IMR-90 (cell line): Measurements from ENCODE around the gene TBC1D32. TPM values are rescaled to one million over a fixed set of nuclear protein-coding genes. Genes with fewer than 3 reads are reported as not detected.

Source experiments
- ATAC-seq: fragments of 200-7000 bp; cut with Tn5 transposase; 2 replicates; pipeline ENCODE4 v1.9.1; 2020; ENCODE audit warnings: low read depth, mild to moderate bottlenecking, moderate library complexity
- BruUV-seq: library from RNA; stranded (reverse); fragments of 400-500 nt; replicated peaks from 2 replicates; lab custom pipeline; 2021; lab: Mats Ljungman, UMichigan
- CTCF ChIA-PET: fragments of 300-600 bp; formaldehyde crosslinking; extraction: SDS; loops from one replicate; lab custom pipeline; 2021; ENCODE audit warnings: antibody characterized with exemption; lab: Yijun Ruan, JAX
- POLR2A ChIA-PET: fragments of 300-600 bp; sonication (Branson Sonifier 250); formaldehyde crosslinking; loops from one replicate; lab custom pipeline; 2022; ENCODE audit warnings: antibody characterized with exemption; ENCODE audit not compliant: unreplicated experiment; lab: Charles Lee
- DNase-seq: peaks from one replicate; pipeline ENCODE4 v3.0.0; 2013
- H2AFZ ChIP-seq: replicated peaks from 2 replicates; pipeline ENCODE3; 2013; ENCODE audit warnings: low read length, mild to moderate bottlenecking; ENCODE audit not compliant: poor library complexity
- H2AK5ac ChIP-seq: 2 replicates; pipeline ENCODE4 v1.6.1; 2013; ENCODE audit warnings: low read depth, low read length, inconsistent platforms
- H2AK9ac ChIP-seq: replicated peaks from 2 replicates; pipeline ENCODE3; 2013; ENCODE audit warnings: mild to moderate bottlenecking, low read depth, low read length, moderate library complexity; ENCODE audit not compliant: poor library complexity
- H2BK120ac ChIP-seq: 2 replicates; pipeline ENCODE4 v1.6.1; 2013; ENCODE audit warnings: low read depth, low read length, inconsistent platforms
- H2BK15ac ChIP-seq: 3 replicates; pipeline ENCODE4 v1.6.1; 2013; ENCODE audit warnings: low read depth, low read length, inconsistent platforms
- H2BK20ac ChIP-seq: 2 replicates; pipeline ENCODE4 v1.6.1; 2013; ENCODE audit warnings: low read depth, mild to moderate bottlenecking, inconsistent platforms, low read length, moderate library complexity
- H2BK5ac ChIP-seq: 2 replicates; pipeline ENCODE4 v1.6.1; 2013; ENCODE audit warnings: mild to moderate bottlenecking, low read depth, low read length, inconsistent platforms; ENCODE audit not compliant: poor library complexity, severe bottlenecking
- H3K14ac ChIP-seq: replicated peaks from 2 replicates; pipeline ENCODE4 v1.6.1; 2013; ENCODE audit warnings: low read depth, low read length, inconsistent platforms
- H3K18ac ChIP-seq: 2 replicates; pipeline ENCODE4 v1.6.1; 2013; ENCODE audit warnings: low read depth, low read length, control low read depth
- H3K23ac ChIP-seq: 2 replicates; pipeline ENCODE4 v1.6.1; 2013; ENCODE audit warnings: low read depth, low read length, inconsistent platforms
- H3K27ac ChIP-seq: 2 replicates; pipeline ENCODE4 v1.5.1; 2013; ENCODE audit warnings: mild to moderate bottlenecking, control low read depth, low read length; ENCODE audit not compliant: insufficient read depth
- H3K27me3 ChIP-seq: 2 replicates; pipeline ENCODE4 v1.6.1; 2013; ENCODE audit warnings: low read length; ENCODE audit not compliant: control insufficient read depth, insufficient read depth
- H3K36me3 ChIP-seq: 2 replicates; pipeline ENCODE4 v1.6.1; 2013; ENCODE audit warnings: low read length, mixed read lengths; ENCODE audit not compliant: control insufficient read depth, insufficient read depth
- H3K4ac ChIP-seq: 2 replicates; pipeline ENCODE4 v1.6.1; 2013; ENCODE audit warnings: low read depth, low read length, inconsistent platforms
- H3K4me1 ChIP-seq: 2 replicates; pipeline ENCODE4 v1.6.1; 2013; ENCODE audit warnings: low read length, mixed read lengths; ENCODE audit not compliant: control insufficient read depth, insufficient read depth
- H3K4me2 ChIP-seq: 2 replicates; pipeline ENCODE4 v1.6.1; 2013; ENCODE audit warnings: low read depth, mild to moderate bottlenecking, control low read depth, low read length, moderate library complexity
- H3K4me3 ChIP-seq: 2 replicates; pipeline ENCODE4 v1.5.1; 2013; ENCODE audit warnings: low read depth, mild to moderate bottlenecking, control low read depth, low read length, moderate library complexity; ENCODE audit not compliant: insufficient read depth
- H3K56ac ChIP-seq: 2 replicates; pipeline ENCODE4 v1.6.1; 2013; ENCODE audit warnings: low read length, inconsistent platforms; ENCODE audit not compliant: insufficient read depth; ENCODE audit errors: extremely low read depth
- H3K79me1 ChIP-seq, 2 experiments: 2 replicates each; pipeline ENCODE4 v1.6.1; 2013; ENCODE audit warnings: low read length in 2 of 2, inconsistent platforms in 1 of 2, low read depth in 1 of 2
- H3K9ac ChIP-seq: 2 replicates; pipeline ENCODE4 v1.6.1; 2013; ENCODE audit warnings: low read depth, low read length, control low read depth
- H3K9me1 ChIP-seq: 2 replicates; pipeline ENCODE4 v1.6.1; 2013; ENCODE audit warnings: low read length, inconsistent platforms; ENCODE audit not compliant: insufficient read depth
- H3K9me3 ChIP-seq: 2 replicates; pipeline ENCODE4 v1.6.1; 2013; ENCODE audit warnings: low read length; ENCODE audit not compliant: control insufficient read depth, insufficient read depth
- H4K20me1 ChIP-seq: 2 replicates; pipeline ENCODE4 v1.6.1; 2013; ENCODE audit warnings: low read length, inconsistent platforms; ENCODE audit not compliant: insufficient read depth
- H4K5ac ChIP-seq: 2 replicates; pipeline ENCODE4 v1.6.1; 2013; ENCODE audit warnings: mild to moderate bottlenecking, low read depth, low read length, control low read depth
- H4K8ac ChIP-seq, 2 experiments: 2 replicates each; pipeline ENCODE4 v1.6.1; 2013; ENCODE audit warnings: low read depth in 2 of 2, low read length in 2 of 2, control low read depth in 1 of 2, inconsistent platforms in 1 of 2
- H4K91ac ChIP-seq: 2 replicates; pipeline ENCODE4 v1.6.1; 2013; ENCODE audit warnings: low read depth, low read length, inconsistent platforms; ENCODE audit not compliant: insufficient read depth
- BHLHE40 ChIP-seq: fragments of 150-350 bp; IDR thresholded peaks from 2 replicates; pipeline ENCODE4 v1.6.1; 2016; ENCODE audit warnings: mild to moderate bottlenecking, low read depth, low read length
- CEBPB ChIP-seq: IDR thresholded peaks from 2 replicates; pipeline ENCODE4 v1.6.1; 2012; ENCODE audit warnings: low read depth, low read length, improper control_type of control experiment
- CHD1 ChIP-seq: IDR thresholded peaks from 2 replicates; pipeline ENCODE4 v1.6.1; 2012; ENCODE audit warnings: low read depth, low read length, improper control_type of control experiment
- CTCF ChIP-seq: conservative IDR thresholded peaks from 2 replicates; pipeline ENCODE4 v1.5.1; 2012; ENCODE audit warnings: mild to moderate bottlenecking, low read depth, low read length, improper control_type of control experiment
- FOS ChIP-seq: fragments of 150-350 bp; IDR thresholded peaks from 2 replicates; pipeline ENCODE4 v1.6.1; 2016; ENCODE audit warnings: low read depth, low read length
- MAFK ChIP-seq: IDR thresholded peaks from 2 replicates; pipeline ENCODE4 v1.6.1; 2012; ENCODE audit warnings: low read depth, low read length, improper control_type of control experiment
- MAZ ChIP-seq: IDR thresholded peaks from 2 replicates; pipeline ENCODE4 v1.6.1; 2012; ENCODE audit warnings: low read depth, mild to moderate bottlenecking, low read length, improper control_type of control experiment, moderate library complexity, borderline replicate concordance
- MXI1 ChIP-seq: IDR thresholded peaks from 2 replicates; pipeline ENCODE4 v1.6.1; 2012; ENCODE audit warnings: low read depth, mild to moderate bottlenecking, low read length, moderate library complexity, borderline replicate concordance
- NFE2L2 ChIP-seq: fragments of 150-350 bp; IDR thresholded peaks from 2 replicates; pipeline ENCODE4 v1.6.1; 2016; ENCODE audit warnings: low read depth, mild to moderate bottlenecking, low read length
- POLR2A ChIP-seq: IDR thresholded peaks from 2 replicates; pipeline ENCODE4 v1.6.1; 2012; ENCODE audit warnings: mild to moderate bottlenecking, low read depth, low read length
- RAD21 ChIP-seq: IDR thresholded peaks from 2 replicates; pipeline ENCODE4 v1.6.1; 2012; ENCODE audit warnings: low read length, improper control_type of control experiment
- RCOR1 ChIP-seq: IDR thresholded peaks from 2 replicates; pipeline ENCODE4 v1.6.1; 2012; ENCODE audit warnings: mild to moderate bottlenecking, low read length, improper control_type of control experiment; ENCODE audit not compliant: insufficient replicate concordance
- RFX5 ChIP-seq: IDR thresholded peaks from 2 replicates; pipeline ENCODE4 v1.8.0; 2012; ENCODE audit warnings: low read depth, mild to moderate bottlenecking, low read length, moderate library complexity
- SMC3 ChIP-seq: fragments of 150-350 bp; IDR thresholded peaks from 2 replicates; pipeline ENCODE4 v1.6.1; 2016; ENCODE audit warnings: low read depth, mild to moderate bottlenecking, antibody characterized with exemption, low read length, moderate library complexity
- WGBS, 2 experiments: methylation state at CpG; one replicate each; pipeline versions ENCODE4 v1.1.5 to v1.1.7; 2013; ENCODE audit warnings: missing lambda C conversion rate in 2 of 2; ENCODE audit not compliant: insufficient read length in 1 of 2; ENCODE audit errors: extremely low coverage in 2 of 2; 5-methylcytosine and 5-hydroxymethylcytosine counted together
- dilution Hi-C: fragments of 300-500 bp; cut with HindIII; formaldehyde crosslinking; loops from one replicate; pipeline ENCODE4 v1.14.3; 2018; ENCODE audit warnings: low sequenced_read_pairs; ENCODE audit not compliant: unreplicated experiment
- in situ Hi-C: fragments of 300-500 bp; cut with MboI; formaldehyde crosslinking; loops from 3 replicates; pipeline ENCODE4 v1.14.3; 2019; ENCODE audit warnings: low sequenced_read_pairs, inconsistent platforms, mixed read lengths
- intact Hi-C: fragments of 100-400 bp; cut with micrococcal nuclease; formaldehyde crosslinking; loops from 2 replicates; pipeline ENCODE4 v1.10.0; 2022
- polyA plus RNA-seq, 3 experiments: library from polyadenylated mRNA; depleted of rRNA; stranded (reverse); fragments of >200 nt; gene quantifications; 2 replicates each; pipeline ENCODE4 v1.2.3, GENCODE V29; 2012; ENCODE audit warnings: low replicate concordance in 1 of 3
- total RNA-seq: library from RNA; depleted of rRNA; stranded (reverse); fragments of >200 nt; gene quantifications from 2 replicates; pipeline ENCODE4 v1.2.3, GENCODE V29; 2012
- TF ChIP-seq, protein P1 (sequence below): fragments of 150-350 bp; IDR thresholded peaks from 2 replicates; pipeline ENCODE4 v1.6.1; 2017; ENCODE audit warnings: mild to moderate bottlenecking, antibody characterized with exemption, low read length, low read depth
- TF ChIP-seq, protein P2 (sequence below): fragments of 150-350 bp; IDR thresholded peaks from 2 replicates; pipeline ENCODE4 v1.6.1; 2016; ENCODE audit warnings: low read depth, mild to moderate bottlenecking, low read length, moderate library complexity, borderline replicate concordance

The TBC1D32 gene
- total and polyA plus RNA-seq, 2 of the 4 experiments (the other 2 are of a cell fraction): 3.0 to 7.2 TPM

DNA sequence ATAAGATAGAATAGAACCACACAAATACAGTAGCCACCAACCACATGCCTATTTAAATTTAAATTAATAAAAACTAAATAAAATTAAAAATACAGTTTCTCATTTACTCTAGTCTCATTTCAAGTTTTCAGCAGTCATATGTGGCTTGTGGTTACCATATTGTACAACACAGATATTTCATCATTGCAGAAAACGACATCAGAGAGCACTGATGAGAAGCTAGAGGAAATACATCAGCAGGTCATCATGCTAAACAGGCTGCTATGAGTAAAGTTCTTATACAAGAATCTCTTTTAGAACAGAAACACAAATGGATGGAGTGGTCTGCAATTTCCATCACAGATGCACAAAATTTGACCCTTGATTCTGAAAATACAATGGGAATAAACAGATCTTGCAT is 36.6 kb downstream of the TBC1D32 start:
- no peak overlapping the region for H3K56ac ChIP-seq
- H2AK5ac ChIP-seq: no peak overlapping the region
- no peaks in the 10 kb centered on the region for H3K4me1 ChIP-seq
- BruUV-seq: no TSS peak
- H3K4ac ChIP-seq: no peak overlapping the region
- no peak overlapping the region for H2BK20ac ChIP-seq
- TF ChIP-seq MXI1: no peak
- no peak for TF ChIP-seq SMC3
- TF ChIP-seq RAD21: no peak
- TF ChIP-seq CTCF: no peak
- TF ChIP-seq, protein P1, sequence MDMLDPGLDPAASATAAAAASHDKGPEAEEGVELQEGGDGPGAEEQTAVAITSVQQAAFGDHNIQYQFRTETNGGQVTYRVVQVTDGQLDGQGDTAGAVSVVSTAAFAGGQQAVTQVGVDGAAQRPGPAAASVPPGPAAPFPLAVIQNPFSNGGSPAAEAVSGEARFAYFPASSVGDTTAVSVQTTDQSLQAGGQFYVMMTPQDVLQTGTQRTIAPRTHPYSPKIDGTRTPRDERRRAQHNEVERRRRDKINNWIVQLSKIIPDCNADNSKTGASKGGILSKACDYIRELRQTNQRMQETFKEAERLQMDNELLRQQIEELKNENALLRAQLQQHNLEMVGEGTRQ: no peak
- TF ChIP-seq, protein P2, sequence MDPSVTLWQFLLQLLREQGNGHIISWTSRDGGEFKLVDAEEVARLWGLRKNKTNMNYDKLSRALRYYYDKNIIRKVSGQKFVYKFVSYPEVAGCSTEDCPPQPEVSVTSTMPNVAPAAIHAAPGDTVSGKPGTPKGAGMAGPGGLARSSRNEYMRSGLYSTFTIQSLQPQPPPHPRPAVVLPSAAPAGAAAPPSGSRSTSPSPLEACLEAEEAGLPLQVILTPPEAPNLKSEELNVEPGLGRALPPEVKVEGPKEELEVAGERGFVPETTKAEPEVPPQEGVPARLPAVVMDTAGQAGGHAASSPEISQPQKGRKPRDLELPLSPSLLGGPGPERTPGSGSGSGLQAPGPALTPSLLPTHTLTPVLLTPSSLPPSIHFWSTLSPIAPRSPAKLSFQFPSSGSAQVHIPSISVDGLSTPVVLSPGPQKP: no peak
- TF ChIP-seq POLR2A: no peak
- no peak for TF ChIP-seq NFE2L2
- TF ChIP-seq BHLHE40: no peak
- no peak for TF ChIP-seq CEBPB
- no peak for TF ChIP-seq RFX5
- TF ChIP-seq FOS: no peak
- TF ChIP-seq CHD1: no peak
- TF ChIP-seq RCOR1: no peak
- TF ChIP-seq MAFK: no peak
- no peak for TF ChIP-seq MAZ
- intact Hi-C loops: loop anchor here (5.0 kb wide), 1 partner anchor 1945 kb away; no protein-coding TSS in a partner anchor
- no peaks in the 10 kb centered on the region for H3K9me1 ChIP-seq
- no peaks in the 10 kb centered on the region for H3K27me3 ChIP-seq
- H3K18ac ChIP-seq: no peak overlapping the region
- H4K5ac ChIP-seq: no peak overlapping the region
- H3K79me1 ChIP-seq: no peaks in the 10 kb centered on the region
- H3K9ac ChIP-seq: no peak overlapping the region
- H4K20me1 ChIP-seq: no peaks in the 10 kb centered on the region
- no peak overlapping the region for H3K4me2 ChIP-seq
- H2AFZ ChIP-seq: no peak overlapping the region
- H2BK120ac ChIP-seq: no peak overlapping the region
- no peak overlapping the region for H3K27ac ChIP-seq
- H2AK9ac ChIP-seq: no peak overlapping the region
- no peak overlapping the region for H2BK5ac ChIP-seq
- DNase-seq (peak; percentile 48), ATAC-seq (no peak)
- dilution Hi-C loops: no loop called here
- H4K91ac ChIP-seq: no peak overlapping the region
- no peak overlapping the region for H4K8ac ChIP-seq
- in situ Hi-C loops: no loop called here
- no peak overlapping the region for H2BK15ac ChIP-seq
- H3K23ac ChIP-seq: no peak overlapping the region
- no peak overlapping the region for H3K4me3 ChIP-seq
- POLR2A ChIA-PET: no interaction called here
- H3K36me3 ChIP-seq: no peaks in the 10 kb centered on the region
- H3K9me3 ChIP-seq: no peaks in the 10 kb centered on the region
- H3K14ac ChIP-seq: no peak overlapping the region
- CTCF ChIA-PET: interaction anchor here (0.9 to 1.0 kb wide), 2 partner anchors 22 to 242 kb away, joined by 3 read pairs; no protein-coding TSS in a partner anchor
- no CpG with 5 or more reads among the region's 1 CpG for whole genome bisulfite sequencing, 2 experiments
